Ovary (tissue), 9 donors: ENCODE results near the gene RBM20. TPM values are rescaled to one million over a fixed set of nuclear protein-coding genes. Genes with fewer than 3 reads are reported as not detected.

ENCODE experiments used
- DNase-seq, 5 donors: peaks; one replicate each; pipeline ENCODE4 v3.0.0-alpha.2; 2019 to 2020
- H3K27ac ChIP-seq, 2 donors: fragments of 200-600 bp; one replicate each; pipeline versions ENCODE4 v1.5.1 to v1.8.0; 2019 to 2022
- H3K27me3 ChIP-seq: fragments of 200-600 bp; one replicate; pipeline ENCODE4 v1.8.0; 2022
- H3K36me3 ChIP-seq: fragments of 200-600 bp; sonication (generic); one replicate; pipeline ENCODE4 v1.5.1; 2019
- H3K4me1 ChIP-seq: one replicate; pipeline ENCODE4 v1.8.1; 2013; ENCODE audit warnings: mild to moderate bottlenecking, moderate library complexity; ENCODE audit not compliant: insufficient read depth
- H3K4me3 ChIP-seq: fragments of 200-600 bp; sonication (generic); one replicate; pipeline ENCODE4 v1.5.1; 2017
- H3K9me3 ChIP-seq, 2 donors: fragments of 200-600 bp in 1 of 2; sonication (generic) in 1 of 2; one replicate each; pipeline versions ENCODE4 v1.5.1 to v1.8.1; 2013 to 2019; ENCODE audit warnings: mild to moderate bottlenecking in 1 of 2, moderate library complexity in 1 of 2
- CTCF ChIP-seq, 3 donors: fragments of 450-650 bp in 2 of 3; fragments of 200-600 bp in 1 of 3; IDR thresholded peaks; one replicate each; pipeline versions ENCODE4 v1.5.1 to v1.8.0; 2016 to 2022; ENCODE audit warnings: antibody characterized with exemption in 3 of 3, mild to moderate bottlenecking in 1 of 3
- EP300 ChIP-seq: sonication (generic); formaldehyde crosslinking; IDR thresholded peaks from one replicate; pipeline ENCODE4 v1.6.1; 2017; ENCODE audit warnings: antibody characterized with exemption
- POLR2A ChIP-seq: fragments of 450-650 bp; IDR thresholded peaks from one replicate; pipeline ENCODE4 v1.6.1; 2017; ENCODE audit warnings: antibody characterized with exemption, mild to moderate bottlenecking, moderate library complexity
- WGBS, 3 donors: extraction: QIAGEN DNeasy Blood & Tissue Kit in 1 of 3; methylation state at CpG; one replicate each; pipeline versions ENCODE4 v1.1.5 to v1.1.7; 2013 to 2017; 5-methylcytosine and 5-hydroxymethylcytosine counted together
- intact Hi-C, 4 donors: fragments of 100-400 bp; cut with DNase I; formaldehyde crosslinking; loops; one replicate each; pipeline versions ENCODE4 v1.11.0 to v1.15.1; 2022 to 2023
- polyA plus RNA-seq, 2 donors: library from polyadenylated mRNA; stranded (reverse); fragments of 200-250 nt in 1 of 2; fragments of 350-450 nt in 1 of 2; fragmentation: Illumina TruSeq in 1 of 2; extraction: RNeasy Lipid Tissue Mini Kit (QIAGEN cat#74804) in 1 of 2; gene quantifications; one replicate each; pipeline ENCODE4 v1.2.3, GENCODE V29; 2013 to 2014
- total RNA-seq, 7 donors: library from RNA; depleted of rRNA in 2 of 7; stranded (reverse); fragments of >200 nt in 2 of 7; fragmentation: NEBNext Ultra II Directional in 3 of 7; extraction: Animal tissue kit (Norgen Biotek cat#: 25700) in 3 of 7; gene quantifications; one replicate each; pipeline versions ENCODE4 v1.1.0 to v1.2.4, GENCODE V29; 2016 to 2023
- donor health status: DM: no; HTN: no; CAD: no; lungs with moderate emphysema.
- donor health status: DM: no; HTN: no; CAD: no.
- donor health status: Bipolar disorder and iron deficiency.
- donor health status: DM: yes; HTN: yes; CAD: no.
- donor health status: DM: no; HTN: no; CAD: no.
- donor health status: DM: yes; HTN: yes; CAD: no.

The RBM20 gene
- total and polyA plus RNA-seq, 9 donors: 0.96 to 4.9 (median 3.6) TPM

DNA sequence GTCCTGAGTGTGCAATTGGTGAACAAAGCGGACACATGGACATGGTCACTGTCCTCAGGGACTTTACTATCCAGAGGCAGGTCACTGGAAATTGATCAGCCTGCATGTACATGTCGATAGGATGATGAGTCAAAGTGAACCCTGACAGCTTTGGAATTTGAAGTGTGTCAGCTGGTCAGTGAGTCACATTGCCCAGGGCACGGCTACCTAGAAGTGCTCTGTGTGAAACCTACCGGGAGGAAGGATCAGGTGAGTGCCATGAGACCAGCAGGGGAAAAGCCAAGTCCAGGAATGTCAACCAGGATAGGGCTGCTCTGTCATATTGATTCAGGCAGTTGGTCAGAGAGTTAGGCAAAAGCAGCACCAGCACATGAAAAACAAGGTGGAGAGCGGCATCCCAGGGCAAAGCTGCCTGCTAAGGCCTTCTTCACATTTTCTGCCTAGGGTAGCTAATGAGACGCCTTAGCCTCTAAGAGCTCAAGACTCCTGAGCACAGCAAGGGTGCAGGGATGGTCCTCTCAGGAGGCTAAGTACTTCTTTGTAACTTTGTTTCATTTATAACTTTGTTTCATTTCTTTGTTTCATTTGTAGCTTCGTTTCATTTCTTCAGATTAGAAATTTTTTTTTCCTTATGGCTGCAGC, 208.2 kb downstream of the RBM20 start:
- Histone ChIP-seq H3K27me3 (no peaks in the 10 kb centered on the region), H3K9me3 (no peaks in the 10 kb centered on the region), H3K27ac (no peak overlapping the region), H3K36me3 (no peaks in the 10 kb centered on the region), H3K4me3 (no peak overlapping the region), H3K4me1 (peaks cover 3% of the 10 kb centered on the region)
- 75 to 81% (median 78%) methylated on average over 7 of the region's 7 CpGs for WGBS, 3 donors
- DNase-seq: no peak
- intact Hi-C loops: no loop called here
- TF ChIP-seq POLR2A (no peak), CTCF (IDR thresholded peaks at IDR 0.05) (no peak)

GRCh38 chr10:110852947-110853346, 208.8 kb downstream of the RBM20 start:
- TF ChIP-seq POLR2A: no peak
- TF ChIP-seq CTCF (IDR thresholded peaks at IDR 0.05): no peak
- TF ChIP-seq EP300: no peak
- peaks cover 9% of the 10 kb centered on the region for H3K4me1 ChIP-seq
- intact Hi-C loops: no loop called here
- 87 to 93% (median 90%) methylated on average over 4 of the region's 4 CpGs for WGBS, 3 donors
- no peaks in the 10 kb centered on the region for H3K36me3 ChIP-seq
- H3K9me3 ChIP-seq: no peaks in the 10 kb centered on the region
- no peaks in the 10 kb centered on the region for H3K27me3 ChIP-seq
- no peak overlapping the region for H3K4me3 ChIP-seq
- no peak overlapping the region for H3K27ac ChIP-seq
- no peak for DNase-seq

DNA sequence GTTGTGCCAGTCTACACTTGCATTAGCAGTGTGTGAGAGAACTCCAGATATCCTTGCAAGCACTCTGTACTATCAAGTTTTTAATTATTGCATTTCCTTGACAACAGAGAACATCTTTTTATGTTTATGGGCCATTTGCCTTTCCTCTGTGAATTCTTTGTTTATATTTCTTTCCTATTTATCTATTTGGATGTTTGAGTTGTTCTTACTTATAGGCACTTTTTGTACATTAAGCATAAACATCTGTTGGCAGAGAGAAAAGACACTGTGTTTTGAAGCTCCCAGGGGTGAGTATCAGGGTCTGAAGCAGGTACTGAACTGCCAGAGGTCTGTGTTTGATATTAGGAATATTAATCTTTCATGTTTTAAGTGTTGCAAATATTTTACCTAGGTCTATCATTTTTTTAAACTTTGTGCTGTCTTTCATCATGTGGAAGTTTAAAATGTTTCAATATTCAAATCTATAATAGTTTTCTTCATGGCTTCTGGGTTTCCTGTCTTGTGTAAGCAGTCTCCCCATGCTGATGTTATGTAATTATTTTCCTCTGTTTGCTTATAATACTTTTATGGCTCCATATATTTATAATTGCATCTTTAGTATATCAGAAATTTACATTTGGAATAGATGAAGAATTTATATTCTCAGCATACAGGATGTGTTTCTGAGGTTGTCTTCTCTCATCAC, 209.9 kb downstream of the RBM20 start:
- Histone ChIP-seq H3K4me3 (no peak overlapping the region), H3K36me3 (no peaks in the 10 kb centered on the region), H3K27me3 (no peaks in the 10 kb centered on the region), H3K4me1 (peaks cover 15% of the 10 kb centered on the region), H3K27ac (no peak overlapping the region), H3K9me3 (no peaks in the 10 kb centered on the region)
- intact Hi-C loops: no loop called here
- TF ChIP-seq POLR2A (no peak), CTCF (IDR thresholded peaks at IDR 0.05) (no peak), EP300 (no peak)
- no peak for DNase-seq

DNA sequence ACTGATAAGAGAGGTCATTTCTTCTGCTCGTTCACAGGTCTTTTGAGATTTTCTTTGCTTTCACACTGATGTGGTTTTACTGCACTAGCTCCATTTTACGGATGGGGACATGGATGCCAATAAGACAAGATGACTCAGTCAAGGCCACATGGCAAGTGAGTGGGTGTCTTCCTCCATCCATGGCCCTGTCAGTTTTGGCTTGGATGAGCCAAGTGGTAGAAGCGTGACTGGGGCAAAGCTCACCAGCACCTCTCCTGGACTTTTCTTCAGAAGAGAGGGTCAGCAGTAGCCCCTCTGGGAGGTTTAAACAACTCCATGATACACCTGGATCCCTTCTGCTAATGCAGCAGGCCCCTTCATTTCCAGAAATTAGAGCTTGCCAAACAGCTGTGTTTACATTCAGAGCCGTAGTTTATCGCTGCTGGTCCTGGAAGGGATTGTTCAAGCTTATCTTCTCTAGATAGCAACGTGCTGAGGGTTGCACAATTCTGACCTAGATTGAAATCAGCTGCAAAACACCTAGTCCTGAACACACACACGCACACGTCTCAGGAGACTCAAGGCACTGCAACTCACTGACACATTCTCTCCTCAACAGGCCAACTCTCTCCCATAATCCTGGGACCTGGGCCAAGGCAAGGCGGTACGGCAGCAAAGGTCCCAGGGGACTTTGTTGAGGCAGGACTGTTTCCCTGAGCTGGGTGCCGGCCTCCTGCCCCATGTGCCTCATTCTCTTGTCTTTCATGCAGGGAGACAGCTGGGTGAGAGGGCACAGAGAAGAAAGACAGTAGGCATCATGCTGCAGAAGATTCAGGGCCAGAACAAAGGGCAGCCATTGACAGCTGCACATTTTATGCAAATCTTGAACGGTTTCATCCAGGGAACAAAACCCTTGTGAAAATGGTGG, 213.4 kb downstream of the RBM20 start:
- no peak overlapping the region for H3K4me3 ChIP-seq
- intact Hi-C loops: no loop called here
- H3K27ac ChIP-seq: peak overlapping the region in 1 of 2 donors; percentile 33
- WGBS, 3 donors: 22 to 27% (median 22%) methylated on average over 12 of the region's 12 CpGs
- DNase-seq: peak in 1 of 5 donors; percentile 58
- H3K36me3 ChIP-seq: no peaks in the 10 kb centered on the region
- no peaks in the 10 kb centered on the region for H3K9me3 ChIP-seq
- no peaks in the 10 kb centered on the region for H3K27me3 ChIP-seq
- H3K4me1 ChIP-seq: peaks cover 18% of the 10 kb centered on the region
- TF ChIP-seq CTCF (IDR thresholded peaks at IDR 0.05) (no peak), EP300 (no peak), POLR2A (no peak)
